ENCODE data around the gene ACOXL. TPM values are rescaled to one million over a fixed set of nuclear protein-coding genes. Genes with fewer than 3 reads are reported as not detected.

Gene ACOXL
- total and polyA plus RNA-seq, 9 of the 15 experiments (the other 6 are each of a cell fraction or from before 2014, with no cell fraction given), result 0.31 to 0.56 TPM; not detected in 7

DNA sequence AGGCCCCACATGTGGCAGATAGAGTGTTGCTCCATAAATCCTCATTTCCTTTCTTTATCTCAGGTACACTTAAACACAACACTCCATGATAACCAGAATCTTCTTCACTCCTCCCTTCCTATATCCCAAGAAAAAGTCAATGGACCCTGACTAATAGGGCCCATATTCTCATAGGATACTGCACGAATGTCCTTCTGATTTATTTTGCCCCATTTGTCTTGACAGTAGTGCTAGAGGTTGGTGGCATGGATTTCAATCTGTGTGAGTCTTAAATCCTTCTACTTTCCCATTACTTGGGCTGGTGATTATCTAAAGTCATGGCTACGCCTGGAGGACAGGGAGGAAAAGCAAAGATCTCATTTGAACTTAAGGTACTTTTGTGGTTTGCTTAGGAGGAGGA lies 156.0 kb downstream of the ACOXL start:
- H3K9me3 ChIP-seq (replicated peaks; ENCODE audit: control insufficient read depth, insufficient read depth, low read depth, low read length), result no peaks in the 10 kb centered on the region
- 0% methylated on average over 2 of the region's 2 CpGs for WGBS (ENCODE audit: insufficient coverage, low coverage, missing lambda C conversion rate)
- DNase-seq (ENCODE audit: extremely low read depth in 1 of 4, low spot score in 3 of 4) (no peak), ATAC-seq (no peak), FAIRE-seq (no peak)
- no TSS peak for BruUV-seq (replicated peaks)
- intact Hi-C loops (cut with micrococcal nuclease), result no loop called here
- no peak overlapping the region for H3K4me3 ChIP-seq
- no peaks in the 10 kb centered on the region for H4K20me1 ChIP-seq (replicated peaks; ENCODE audit: control insufficient read depth, insufficient read depth, low read length)
- in situ Hi-C loops (cut with MboI), result no loop called here
- POLR2A ChIA-PET, result no interaction called here
- H3K9ac ChIP-seq (ENCODE audit: insufficient read depth in 1 of 2, low read depth in 2 of 2, low read length in 2 of 2), result no peak overlapping the region
- CTCF ChIA-PET (ENCODE audit: low intra/inter-chr PET ratio), result no interaction called here
- no peaks in the 10 kb centered on the region for H3K36me3 ChIP-seq (ENCODE audit: control insufficient read depth, insufficient read depth, low read length)
- H3K4me2 ChIP-seq (ENCODE audit: insufficient read depth, low read length), result no peak overlapping the region
- no peak overlapping the region for H3K27ac ChIP-seq (ENCODE audit: extremely low read depth, low read depth, low read length)
- H3K4me1 ChIP-seq (replicated peaks in 1 of 2; ENCODE audit: control insufficient read depth in 2 of 2, insufficient read depth in 2 of 2, low read length in 2 of 2), result no peaks in the 10 kb centered on the region
- no peaks in the 10 kb centered on the region for H3K9me1 ChIP-seq (ENCODE audit: control insufficient read depth, insufficient read depth, low read length)
- H3K79me2 ChIP-seq (ENCODE audit: control insufficient read depth, insufficient read depth, low read length), result no peaks in the 10 kb centered on the region
- no peaks in the 10 kb centered on the region; a peak in 1 of 5 replicates for H3K27me3 ChIP-seq (ENCODE audit: control insufficient read depth in 2 of 2, insufficient read depth in 2 of 2, low read length in 2 of 2)
- H2AFZ ChIP-seq (ENCODE audit: low read depth, low read length), result no peak overlapping the region
- no peak for TF ChIP-seq MCM2 (IDR thresholded peaks at IDR 0.05; ENCODE audit: low read depth)
- no peak for TF ChIP-seq ZNF140 (CRISPR knock-in tag; IDR thresholded peaks at IDR 0.05)
- TF ChIP-seq, protein P1, sequence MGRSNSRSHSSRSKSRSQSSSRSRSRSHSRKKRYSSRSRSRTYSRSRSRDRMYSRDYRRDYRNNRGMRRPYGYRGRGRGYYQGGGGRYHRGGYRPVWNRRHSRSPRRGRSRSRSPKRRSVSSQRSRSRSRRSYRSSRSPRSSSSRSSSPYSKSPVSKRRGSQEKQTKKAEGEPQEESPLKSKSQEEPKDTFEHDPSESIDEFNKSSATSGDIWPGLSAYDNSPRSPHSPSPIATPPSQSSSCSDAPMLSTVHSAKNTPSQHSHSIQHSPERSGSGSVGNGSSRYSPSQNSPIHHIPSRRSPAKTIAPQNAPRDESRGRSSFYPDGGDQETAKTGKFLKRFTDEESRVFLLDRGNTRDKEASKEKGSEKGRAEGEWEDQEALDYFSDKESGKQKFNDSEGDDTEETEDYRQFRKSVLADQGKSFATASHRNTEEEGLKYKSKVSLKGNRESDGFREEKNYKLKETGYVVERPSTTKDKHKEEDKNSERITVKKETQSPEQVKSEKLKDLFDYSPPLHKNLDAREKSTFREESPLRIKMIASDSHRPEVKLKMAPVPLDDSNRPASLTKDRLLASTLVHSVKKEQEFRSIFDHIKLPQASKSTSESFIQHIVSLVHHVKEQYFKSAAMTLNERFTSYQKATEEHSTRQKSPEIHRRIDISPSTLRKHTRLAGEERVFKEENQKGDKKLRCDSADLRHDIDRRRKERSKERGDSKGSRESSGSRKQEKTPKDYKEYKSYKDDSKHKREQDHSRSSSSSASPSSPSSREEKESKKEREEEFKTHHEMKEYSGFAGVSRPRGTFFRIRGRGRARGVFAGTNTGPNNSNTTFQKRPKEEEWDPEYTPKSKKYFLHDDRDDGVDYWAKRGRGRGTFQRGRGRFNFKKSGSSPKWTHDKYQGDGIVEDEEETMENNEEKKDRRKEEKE (IDR thresholded peaks at IDR 0.05; ENCODE audit: borderline replicate concordance in 1 of 2, control insufficient read depth in 1 of 2, low read depth in 2 of 2, low read length in 1 of 2), result no peak
- TF ChIP-seq, protein P2, sequence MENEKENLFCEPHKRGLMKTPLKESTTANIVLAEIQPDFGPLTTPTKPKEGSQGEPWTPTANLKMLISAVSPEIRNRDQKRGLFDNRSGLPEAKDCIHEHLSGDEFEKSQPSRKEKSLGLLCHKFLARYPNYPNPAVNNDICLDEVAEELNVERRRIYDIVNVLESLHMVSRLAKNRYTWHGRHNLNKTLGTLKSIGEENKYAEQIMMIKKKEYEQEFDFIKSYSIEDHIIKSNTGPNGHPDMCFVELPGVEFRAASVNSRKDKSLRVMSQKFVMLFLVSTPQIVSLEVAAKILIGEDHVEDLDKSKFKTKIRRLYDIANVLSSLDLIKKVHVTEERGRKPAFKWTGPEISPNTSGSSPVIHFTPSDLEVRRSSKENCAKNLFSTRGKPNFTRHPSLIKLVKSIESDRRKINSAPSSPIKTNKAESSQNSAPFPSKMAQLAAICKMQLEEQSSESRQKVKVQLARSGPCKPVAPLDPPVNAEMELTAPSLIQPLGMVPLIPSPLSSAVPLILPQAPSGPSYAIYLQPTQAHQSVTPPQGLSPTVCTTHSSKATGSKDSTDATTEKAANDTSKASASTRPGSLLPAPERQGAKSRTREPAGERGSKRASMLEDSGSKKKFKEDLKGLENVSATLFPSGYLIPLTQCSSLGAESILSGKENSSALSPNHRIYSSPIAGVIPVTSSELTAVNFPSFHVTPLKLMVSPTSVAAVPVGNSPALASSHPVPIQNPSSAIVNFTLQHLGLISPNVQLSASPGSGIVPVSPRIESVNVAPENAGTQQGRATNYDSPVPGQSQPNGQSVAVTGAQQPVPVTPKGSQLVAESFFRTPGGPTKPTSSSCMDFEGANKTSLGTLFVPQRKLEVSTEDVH (IDR thresholded peaks at IDR 0.05; ENCODE audit: low read depth, partially characterized antibody), result no peak
- no peak for TF ChIP-seq HMGN3 (IDR thresholded peaks at IDR 0.05; ENCODE audit: borderline replicate concordance, extremely low read depth, insufficient read length, low read depth, low read length)
- no peak for TF ChIP-seq EHMT2 (IDR thresholded peaks at IDR 0.05)
- no peak for TF ChIP-seq ZNF217 (CRISPR knock-in tag; IDR thresholded peaks at IDR 0.05)
- no peak for TF ChIP-seq FUS (optimal IDR thresholded peaks at IDR 0.05; ENCODE audit: low read depth, low read length)
- no peak for TF ChIP-seq ZNF444 (CRISPR knock-in tag; IDR thresholded peaks at IDR 0.05)
- no peak for TF ChIP-seq POLR2B (IDR thresholded peaks at IDR 0.05; ENCODE audit: low read depth, partially characterized antibody)
- TF ChIP-seq CC2D1A (IDR thresholded peaks at IDR 0.05), result no peak
- no peak for TF ChIP-seq ZNF76 (CRISPR knock-in tag; IDR thresholded peaks at IDR 0.05; ENCODE audit: borderline replicate concordance)
- TF ChIP-seq KLF1 (tag; IDR thresholded peaks at IDR 0.05), result no peak
- no peak for TF ChIP-seq RBM17 (IDR thresholded peaks at IDR 0.05; ENCODE audit: borderline replicate concordance, low read depth, low read length)
- no peak for TF ChIP-seq JUNB (CRISPR knock-in tag; conservative IDR thresholded peaks at IDR 0.05)
- no peak for TF ChIP-seq ZFX (CRISPR knock-in tag; IDR thresholded peaks at IDR 0.05)
- TF ChIP-seq CEBPB (tag; IDR thresholded peaks at IDR 0.05), result no peak

Data from K562 (cell line).